Chondrocyte (in vitro differentiated cells): ENCODE results near the gene PRAC2. TPM values are rescaled to one million over a fixed set of nuclear protein-coding genes. Genes with fewer than 3 reads are reported as not detected.

Experiments
- DNase-seq: peaks from one replicate; pipeline ENCODE4 v3.0.0; 2021; ENCODE audit warnings: mixed read lengths, low spot score
- H3K27ac Mint-ChIP-seq: one replicate; pipeline ENCODE4 v1.8.0; 2021; ENCODE audit warnings: mild to moderate bottlenecking, moderate library complexity, mixed read lengths; ENCODE audit not compliant: unreplicated experiment
- H3K27me3 Mint-ChIP-seq: 2 replicates; pipeline ENCODE4 v1.8.0; 2021; ENCODE audit warnings: low read depth, mixed read lengths
- H3K36me3 Mint-ChIP-seq: 2 replicates; pipeline ENCODE4 v1.8.0; 2021; ENCODE audit warnings: low read depth, mixed read lengths
- H3K4me1 Mint-ChIP-seq: 2 replicates; pipeline ENCODE4 v1.8.0; 2021; ENCODE audit warnings: low read depth, mild to moderate bottlenecking, mixed read lengths
- H3K4me3 Mint-ChIP-seq: one replicate; pipeline ENCODE4 v1.8.0; 2021; ENCODE audit warnings: mild to moderate bottlenecking, moderate library complexity, mixed read lengths; ENCODE audit not compliant: unreplicated experiment
- H3K9me3 Mint-ChIP-seq: 2 replicates; pipeline ENCODE4 v1.8.0; 2021; ENCODE audit warnings: low read depth, mixed read lengths
- total RNA-seq: library from RNA; stranded (reverse); gene quantifications from 3 replicates; pipeline ENCODE4 v1.2.1, GENCODE V29; 2021
- TF ChIP-seq, protein P1 (sequence below): fragments of 200-600 bp; sonication (generic); IDR thresholded peaks from 2 replicates; pipeline ENCODE4 v1.5.0; 2021; ENCODE audit warnings: antibody characterized with exemption, mild to moderate bottlenecking, moderate library complexity

PRAC2 gene
- total RNA-seq, 1 donor from 2014 or later, result not detected

DNA sequence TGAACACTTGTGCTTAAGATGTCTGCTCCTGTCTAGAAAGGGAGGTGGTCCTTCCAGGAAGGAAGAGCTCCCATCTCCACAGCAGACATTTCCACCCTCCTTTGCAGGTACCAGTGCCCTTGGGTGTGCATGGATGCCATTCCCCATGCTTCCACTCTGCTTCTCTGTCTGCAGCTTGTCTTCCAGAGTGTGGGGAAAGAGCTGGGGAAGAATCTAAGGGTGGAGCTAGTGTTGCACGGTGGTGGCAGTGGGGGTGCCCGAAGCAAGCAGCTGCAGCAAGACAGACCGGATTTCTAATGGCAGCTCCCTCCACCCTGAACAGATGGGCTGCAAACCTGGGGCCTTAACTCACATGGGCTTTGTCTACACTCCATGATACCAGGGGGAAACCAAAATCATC, 28.2 kb downstream of the PRAC2 start:
- DNase-seq, result no peak
- peaks cover 82% of the 10 kb centered on the region for H3K27me3 Mint-ChIP-seq
- TF ChIP-seq, protein P1, sequence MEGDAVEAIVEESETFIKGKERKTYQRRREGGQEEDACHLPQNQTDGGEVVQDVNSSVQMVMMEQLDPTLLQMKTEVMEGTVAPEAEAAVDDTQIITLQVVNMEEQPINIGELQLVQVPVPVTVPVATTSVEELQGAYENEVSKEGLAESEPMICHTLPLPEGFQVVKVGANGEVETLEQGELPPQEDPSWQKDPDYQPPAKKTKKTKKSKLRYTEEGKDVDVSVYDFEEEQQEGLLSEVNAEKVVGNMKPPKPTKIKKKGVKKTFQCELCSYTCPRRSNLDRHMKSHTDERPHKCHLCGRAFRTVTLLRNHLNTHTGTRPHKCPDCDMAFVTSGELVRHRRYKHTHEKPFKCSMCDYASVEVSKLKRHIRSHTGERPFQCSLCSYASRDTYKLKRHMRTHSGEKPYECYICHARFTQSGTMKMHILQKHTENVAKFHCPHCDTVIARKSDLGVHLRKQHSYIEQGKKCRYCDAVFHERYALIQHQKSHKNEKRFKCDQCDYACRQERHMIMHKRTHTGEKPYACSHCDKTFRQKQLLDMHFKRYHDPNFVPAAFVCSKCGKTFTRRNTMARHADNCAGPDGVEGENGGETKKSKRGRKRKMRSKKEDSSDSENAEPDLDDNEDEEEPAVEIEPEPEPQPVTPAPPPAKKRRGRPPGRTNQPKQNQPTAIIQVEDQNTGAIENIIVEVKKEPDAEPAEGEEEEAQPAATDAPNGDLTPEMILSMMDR, result no peak
- no peak overlapping the region for H3K4me3 Mint-ChIP-seq
- no peaks in the 10 kb centered on the region for H3K36me3 Mint-ChIP-seq
- no peaks in the 10 kb centered on the region for H3K9me3 Mint-ChIP-seq
- no peaks in the 10 kb centered on the region for H3K4me1 Mint-ChIP-seq
- H3K27ac Mint-ChIP-seq, result no peak overlapping the region

DNA sequence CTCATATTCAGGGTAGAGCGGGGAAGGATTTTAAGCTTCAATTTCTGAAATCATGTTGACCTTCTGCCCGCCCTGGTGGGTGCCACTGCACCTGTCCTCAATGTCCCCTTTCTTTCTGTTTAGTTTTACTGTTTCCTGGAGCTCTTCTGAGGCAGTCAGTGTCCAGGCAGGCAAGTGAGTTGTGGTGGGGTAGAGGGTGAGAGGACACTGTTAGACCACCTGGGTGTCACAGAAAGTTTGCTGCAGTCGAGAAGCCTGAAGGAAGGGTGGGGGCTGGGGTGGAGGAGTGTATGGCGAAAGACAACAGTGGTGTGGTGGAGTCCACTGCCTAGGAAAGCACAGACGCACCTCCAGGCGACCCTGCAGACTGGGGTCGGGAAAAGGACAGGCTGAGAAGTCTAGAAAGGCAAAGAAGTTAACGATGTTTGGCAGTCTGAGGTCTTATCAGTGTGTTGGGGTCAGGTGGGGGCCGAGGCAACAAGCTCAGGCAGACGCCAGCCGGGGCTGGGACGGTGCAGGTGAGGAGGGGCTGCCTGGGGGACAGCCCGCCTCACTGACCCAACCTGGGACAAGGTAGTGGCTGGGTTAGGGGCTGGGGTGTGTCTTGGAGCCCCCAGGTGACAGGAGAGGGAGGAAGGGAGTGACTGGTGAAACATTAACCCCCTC, 28.9 kb downstream of the PRAC2 start:
- TF ChIP-seq, protein P1, result no peak
- no peaks in the 10 kb centered on the region for H3K4me1 Mint-ChIP-seq
- no peaks in the 10 kb centered on the region for H3K36me3 Mint-ChIP-seq
- H3K27ac Mint-ChIP-seq, result no peak overlapping the region
- H3K9me3 Mint-ChIP-seq, result no peaks in the 10 kb centered on the region
- no peak for DNase-seq
- no peak overlapping the region for H3K4me3 Mint-ChIP-seq
- H3K27me3 Mint-ChIP-seq, result peaks cover 81% of the 10 kb centered on the region

DNA sequence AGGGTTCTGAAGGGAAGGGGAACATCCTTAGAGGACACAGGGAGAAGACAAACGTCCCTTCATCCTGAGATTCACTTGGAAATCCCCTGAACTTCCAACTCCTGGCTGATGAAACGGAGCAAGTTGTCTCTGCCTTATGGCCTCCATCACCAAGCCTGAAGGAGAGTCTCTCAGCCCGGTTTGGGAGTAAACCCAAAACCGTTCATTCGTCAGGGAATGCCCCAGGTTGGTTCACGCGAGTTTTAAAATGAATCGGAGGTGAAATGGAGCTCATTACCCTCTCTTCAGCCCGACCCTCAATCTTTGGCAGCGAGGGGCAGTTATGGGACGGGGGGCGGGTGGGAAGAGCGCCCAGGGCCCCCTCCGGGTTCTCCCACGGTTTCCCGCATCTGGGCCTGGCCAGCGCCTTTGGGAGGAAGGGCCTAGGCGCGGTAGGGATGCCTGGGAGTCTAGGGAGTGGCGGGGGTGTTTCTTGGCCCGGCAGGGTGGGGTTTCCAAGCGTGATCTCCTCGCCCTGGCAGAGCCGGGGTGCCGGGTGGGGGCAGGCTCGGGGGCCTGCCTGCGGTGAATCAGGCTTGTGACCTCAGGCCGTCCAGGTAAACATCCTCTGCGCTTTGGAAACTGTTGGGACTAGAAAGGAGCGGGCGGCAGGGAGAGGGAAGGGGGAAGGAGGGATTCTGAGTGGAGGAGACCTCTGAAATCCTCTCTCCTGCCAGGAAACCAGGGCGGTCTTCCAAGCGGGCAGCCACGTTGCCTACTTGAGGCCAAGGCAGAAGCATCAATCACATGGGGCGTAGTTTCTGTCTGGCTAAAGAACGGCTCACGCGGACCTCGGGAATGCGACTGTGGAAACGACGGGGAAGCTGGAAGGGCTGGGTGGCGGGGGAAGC, 29.7 kb downstream of the PRAC2 start:
- no peaks in the 10 kb centered on the region for H3K9me3 Mint-ChIP-seq
- DNase-seq, result no peak
- H3K36me3 Mint-ChIP-seq, result no peaks in the 10 kb centered on the region
- no peak overlapping the region for H3K27ac Mint-ChIP-seq
- H3K4me1 Mint-ChIP-seq, result no peaks in the 10 kb centered on the region
- H3K27me3 Mint-ChIP-seq, result peaks cover 80% of the 10 kb centered on the region
- no peak overlapping the region for H3K4me3 Mint-ChIP-seq
- TF ChIP-seq, protein P1, result no peak

DNA sequence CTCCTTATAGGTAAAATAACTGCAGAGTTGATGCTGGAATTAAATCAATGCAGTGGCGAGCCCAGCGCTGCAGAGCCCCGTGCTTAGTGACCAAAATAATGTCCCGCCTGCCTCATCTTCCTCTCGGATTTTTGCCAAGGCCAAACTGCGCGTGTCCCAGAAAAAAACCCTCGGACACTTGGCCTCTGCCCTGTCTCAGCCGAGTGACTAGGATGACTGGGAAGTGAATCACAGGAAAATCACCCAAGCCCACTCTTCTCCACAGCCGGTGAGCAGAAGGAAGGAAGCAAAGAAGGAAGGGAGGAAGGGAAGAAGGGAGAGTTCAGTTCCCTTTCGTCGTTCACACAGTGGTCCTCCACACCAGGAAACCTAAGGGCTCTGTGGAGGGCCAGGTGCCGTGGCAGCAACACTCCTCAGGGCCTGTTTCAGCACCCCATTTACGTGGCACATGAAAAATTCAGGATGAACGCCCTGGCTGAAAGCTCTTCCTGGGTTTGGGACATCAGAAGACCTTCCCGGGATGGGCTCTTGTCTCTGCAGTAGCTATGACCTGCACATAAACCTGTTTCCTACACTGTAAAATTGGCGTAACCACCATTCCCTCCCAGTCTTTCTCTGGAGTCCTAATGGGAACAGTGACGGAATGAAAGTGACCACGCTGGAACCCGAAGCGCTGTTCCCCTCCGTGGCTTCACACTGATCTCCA, 31.0 kb downstream of the PRAC2 start:
- Mint-ChIP-seq H3K4me3 (no peak overlapping the region), H3K36me3 (no peaks in the 10 kb centered on the region), H3K27ac (no peak overlapping the region), H3K27me3 (peaks cover 83% of the 10 kb centered on the region), H3K9me3 (no peaks in the 10 kb centered on the region), H3K4me1 (no peaks in the 10 kb centered on the region)
- TF ChIP-seq, protein P1, result no peak
- no peak for DNase-seq
